ENCODE measurements around the gene RERG. TPM values are rescaled to one million over a fixed set of nuclear protein-coding genes. Genes with fewer than 3 reads are reported as not detected.

Gene RERG
- total RNA-seq, 1 donor from 2014 or later = 0.20 TPM

Other genes with a start within 250 kb of the RERG start
- not detected in 2 replicates for gene PDE6H, start 248.4 kb downstream of the RERG start, total RNA-seq
- gene PTPRO, start 101.1 kb upstream of the RERG start, total RNA-seq = 5.4 and 8.3 TPM in 2 replicates

All from T-helper 1 cell treated with Interleukin-12 subunit alpha and Interleukin-12 subunit beta and Interleukin-4 antibody, amounts not matched to agents 30 ng/mL and 1 ng/mL, for 36 hours (primary cell).